Stomach smooth muscle (tissue), 2 donors: Measurements from ENCODE around the gene VPREB1.
"Not testable (repeated sequence)": the region's sequence is repeated elsewhere in the genome, so short reads cannot be mapped to it uniquely, and the experiment has no call there.

Experiments
- H3K27ac ChIP-seq: one replicate; pipeline ENCODE4 v1.7.0; 2013; ENCODE audit warnings: mild to moderate bottlenecking, low read length, inconsistent platforms
- H3K27me3 ChIP-seq, 2 donors: one replicate each; pipeline ENCODE4 v1.7.0; 2013; ENCODE audit warnings: low read length in 2 of 2; ENCODE audit not compliant: insufficient read depth in 2 of 2, control insufficient read depth in 1 of 2
- H3K36me3 ChIP-seq, 2 donors: one replicate each; pipeline ENCODE4 v1.7.0; 2013; ENCODE audit warnings: low read length in 2 of 2; ENCODE audit not compliant: control insufficient read depth in 2 of 2, insufficient read depth in 2 of 2
- H3K4me1 ChIP-seq: one replicate; pipeline ENCODE4 v1.7.0; 2013; ENCODE audit warnings: low read length; ENCODE audit not compliant: control insufficient read depth, insufficient read depth
- H3K4me3 ChIP-seq, 2 donors: one replicate each; pipeline ENCODE4 v1.7.0; 2013; ENCODE audit warnings: low read length in 2 of 2
- H3K9ac ChIP-seq, 2 donors: one replicate each; pipeline ENCODE4 v1.7.0; 2013; ENCODE audit warnings: low read length in 2 of 2, mild to moderate bottlenecking in 1 of 2
- H3K9me3 ChIP-seq, 2 donors: one replicate each; pipeline ENCODE4 v1.7.0; 2013; ENCODE audit warnings: low read length in 2 of 2; ENCODE audit not compliant: control insufficient read depth in 2 of 2
- donor health status: healthy.
- donor health status: Pancreatic carcinoma.

The VPREB1 gene

GRCh38 chr22:22201185-22201929 lies 43.2 kb upstream of the VPREB1 start:
- Histone ChIP-seq H3K4me3 (no peak overlapping the region), H3K9ac (no peak overlapping the region), H3K27me3 (peaks cover 2 to 28% of the 10 kb centered on the region in 2 donors), H3K4me1 (no peaks in the 10 kb centered on the region), H3K27ac (no peak overlapping the region), H3K36me3 (no peaks in the 10 kb centered on the region), H3K9me3 (no peaks in the 10 kb centered on the region)

GRCh38 chr22:22201930-22202343 lies 42.6 kb upstream of the VPREB1 start:
- H3K36me3 ChIP-seq, result no peaks in the 10 kb centered on the region
- no peaks in the 10 kb centered on the region for H3K4me1 ChIP-seq
- no peak overlapping the region for H3K27ac ChIP-seq
- H3K4me3 ChIP-seq, result no peak overlapping the region
- H3K9me3 ChIP-seq, result no peaks in the 10 kb centered on the region
- H3K9ac ChIP-seq, result no peak overlapping the region
- peaks cover 2 to 30% of the 10 kb centered on the region in 2 donors for H3K27me3 ChIP-seq

GRCh38 chr22:22203048-22203971 lies 41.3 kb upstream of the VPREB1 start:
- Histone ChIP-seq H3K27ac (no peak overlapping the region), H3K36me3 (no peaks in the 10 kb centered on the region), H3K4me1 (no peaks in the 10 kb centered on the region), H3K9me3 (no peaks in the 10 kb centered on the region), H3K4me3 (no peak overlapping the region), H3K27me3 (peaks cover 2 to 29% of the 10 kb centered on the region in 2 donors), H3K9ac (no peak overlapping the region)

DNA sequence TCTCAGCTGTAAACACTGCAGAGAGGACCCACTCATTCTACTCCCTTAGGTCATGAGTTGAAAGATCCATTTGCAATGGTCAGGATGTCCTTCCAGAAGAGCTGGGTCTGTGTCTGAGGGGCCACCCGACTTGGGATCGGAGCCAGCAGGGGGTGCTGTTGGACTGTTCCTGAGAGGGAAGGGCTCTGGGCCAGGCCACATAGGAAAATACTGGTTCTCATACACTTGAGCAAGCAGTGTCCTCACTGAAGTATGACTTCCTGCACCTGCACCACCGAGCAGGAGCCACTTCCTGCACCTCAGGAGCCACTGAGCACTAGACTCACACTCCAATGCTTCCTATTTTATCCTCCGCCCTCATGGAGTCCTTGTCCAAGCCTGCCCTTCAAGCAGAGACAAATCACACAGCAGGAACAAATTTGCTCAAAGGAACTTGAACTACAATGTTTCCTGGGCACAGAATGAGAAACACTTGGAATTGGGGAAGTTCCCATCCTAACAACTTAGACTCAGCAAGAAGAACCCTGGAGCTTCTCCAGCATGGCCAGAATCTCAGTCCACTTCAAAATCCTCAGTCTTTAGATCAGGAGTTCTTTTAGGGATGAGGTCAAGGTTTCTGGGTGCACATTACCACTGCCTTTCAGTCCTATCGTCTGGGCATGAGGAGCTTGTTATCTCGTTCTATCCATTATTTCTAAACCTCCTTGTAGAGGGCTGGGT lies 36.6 kb upstream of the VPREB1 start:
- no peaks in the 10 kb centered on the region for H3K9me3 ChIP-seq
- peaks cover 0 to 16% of the 10 kb centered on the region in 2 donors for H3K27me3 ChIP-seq
- no peak overlapping the region for H3K4me3 ChIP-seq
- no peaks in the 10 kb centered on the region for H3K4me1 ChIP-seq
- H3K9ac ChIP-seq, result no peak overlapping the region
- H3K36me3 ChIP-seq, result no peaks in the 10 kb centered on the region
- H3K27ac ChIP-seq, result no peak overlapping the region

DNA sequence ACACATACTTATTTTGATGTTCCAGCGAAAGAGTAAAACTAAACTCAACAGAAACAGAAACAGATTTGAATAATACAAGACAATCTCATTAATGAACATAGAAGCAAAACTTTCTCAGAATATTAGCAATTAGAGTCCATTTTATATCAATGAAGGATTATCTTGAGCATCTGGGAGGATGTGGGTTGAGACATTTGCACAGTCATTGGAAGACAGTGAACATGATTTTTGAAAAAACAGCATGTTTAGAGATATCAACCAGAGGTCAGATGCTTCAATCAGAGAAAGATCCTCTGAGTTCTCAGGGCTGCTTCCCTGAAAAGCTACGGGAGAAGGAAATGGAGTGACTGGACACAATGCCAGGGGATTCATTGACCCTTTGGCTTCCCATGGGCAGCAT lies 35.9 kb upstream of the VPREB1 start:
- Histone ChIP-seq H3K36me3 (no peaks in the 10 kb centered on the region), H3K27me3 (peaks cover 0 to 12% of the 10 kb centered on the region in 2 donors), H3K4me3 (no peak overlapping the region), H3K9me3 (no peaks in the 10 kb centered on the region), H3K27ac (no peak overlapping the region), H3K4me1 (no peaks in the 10 kb centered on the region), H3K9ac (no peak overlapping the region)

DNA sequence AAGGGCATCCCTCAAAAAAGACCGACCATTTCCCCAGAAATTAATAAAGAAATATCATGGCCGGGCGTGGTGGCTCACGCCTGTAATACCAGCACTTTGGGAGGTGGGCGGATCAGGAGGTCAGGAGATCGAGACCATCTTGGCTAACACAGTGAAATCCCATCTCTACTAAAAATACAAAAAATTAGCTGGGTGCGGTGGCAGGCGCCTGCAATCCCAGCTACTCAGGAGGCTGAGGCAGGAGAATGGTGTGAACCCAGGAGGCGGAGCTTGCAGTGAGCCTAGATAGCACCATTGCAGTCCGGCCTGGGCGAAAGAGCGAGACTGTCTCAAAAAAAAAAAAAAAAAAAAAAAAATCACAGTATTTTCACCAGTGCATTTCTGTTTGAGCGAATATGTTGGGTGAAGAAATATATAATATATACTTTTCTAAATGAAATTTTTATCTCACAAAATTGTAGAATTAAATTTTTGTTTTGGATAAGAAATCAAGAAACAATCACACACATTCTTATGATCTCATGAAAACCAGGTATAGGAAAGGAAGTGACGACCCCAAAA lies 35.4 kb upstream of the VPREB1 start:
- not testable (repeated sequence) for H3K36me3 ChIP-seq

DNA sequence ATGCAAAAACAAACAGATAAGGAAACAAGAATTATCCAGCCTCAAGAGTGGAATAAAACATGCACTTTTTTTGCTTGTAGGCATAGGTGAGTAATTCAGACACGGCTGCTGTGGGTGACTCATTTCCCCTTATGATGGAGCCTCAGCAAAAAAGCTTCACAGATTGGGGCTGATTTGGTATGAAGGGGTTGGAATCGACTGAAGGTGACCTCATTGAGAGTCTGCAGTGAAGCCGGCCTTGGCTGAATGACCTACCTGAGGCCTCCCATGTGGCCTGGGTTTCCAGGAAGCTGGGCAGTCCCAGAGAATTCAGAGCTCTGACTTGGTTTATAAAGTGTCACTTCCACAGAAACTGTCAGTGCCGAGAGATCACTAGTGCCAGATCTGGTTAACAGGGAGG lies 34.2 kb upstream of the VPREB1 start:
- H3K36me3 ChIP-seq, result no peaks in the 10 kb centered on the region
- peaks cover 0 to 10% of the 10 kb centered on the region in 2 donors for H3K27me3 ChIP-seq

More for the DNA sequence above, 35.4 kb upstream of the VPREB1 start:
- peaks cover 0 to 12% of the 10 kb centered on the region in 2 donors for H3K27me3 ChIP-seq
- not testable (repeated sequence) for H3K4me1 ChIP-seq, H3K9ac ChIP-seq, H3K27ac ChIP-seq, H3K9me3 ChIP-seq, H3K4me3 ChIP-seq

DNA sequence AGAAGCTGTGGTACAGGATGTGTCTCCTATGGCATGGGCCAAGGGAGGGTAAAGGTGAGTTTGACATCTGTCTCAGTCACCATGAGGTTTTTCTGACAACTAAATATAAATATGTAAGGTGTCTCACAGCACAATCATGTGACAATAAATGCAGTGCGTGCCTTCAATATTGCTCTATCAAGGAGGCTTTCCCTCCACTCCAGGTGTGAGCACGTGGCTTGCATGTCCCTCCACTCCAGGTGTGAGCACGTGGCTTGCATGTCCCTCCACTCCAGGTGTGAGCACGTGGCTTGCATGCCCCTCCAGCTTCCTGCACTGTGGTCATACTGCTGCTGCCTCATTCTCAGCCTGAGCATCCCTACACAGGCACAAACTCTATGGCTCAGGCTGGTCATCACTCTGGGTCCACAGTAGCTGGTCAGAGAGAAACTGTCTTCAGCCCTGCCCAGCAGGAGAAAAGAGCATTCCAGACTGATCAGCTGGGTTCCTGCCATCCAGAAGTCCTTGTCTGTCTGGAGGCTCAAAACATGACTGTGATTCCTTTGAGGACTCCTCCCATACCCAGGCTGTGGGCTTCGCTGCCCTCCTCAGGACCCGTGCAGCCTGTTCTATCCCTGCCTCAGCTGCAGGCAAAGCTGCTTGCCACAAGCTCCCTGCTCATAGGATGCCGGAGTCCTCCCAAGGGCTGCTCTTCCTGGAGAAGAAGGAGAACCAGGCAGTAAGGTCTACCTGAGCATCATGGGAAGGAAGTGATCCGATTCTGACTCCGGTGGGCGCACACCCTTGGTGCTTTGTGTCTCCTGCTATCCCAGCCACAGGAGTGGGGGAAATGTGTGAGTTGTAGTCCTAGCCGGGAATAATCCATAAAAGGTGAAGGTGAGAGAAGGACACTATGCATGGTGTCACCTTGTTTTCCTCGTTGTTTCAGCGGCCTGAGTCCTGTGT lies 33.4 kb upstream of the VPREB1 start:
- Histone ChIP-seq H3K9me3 (no peaks in the 10 kb centered on the region), H3K27me3 (peaks cover 0 to 9% of the 10 kb centered on the region in 2 donors), H3K9ac (no peak overlapping the region), H3K4me3 (no peak overlapping the region), H3K4me1 (no peaks in the 10 kb centered on the region), H3K27ac (no peak overlapping the region), H3K36me3 (no peaks in the 10 kb centered on the region)

More for the DNA sequence above, 34.2 kb upstream of the VPREB1 start:
- H3K9ac ChIP-seq, result no peak overlapping the region
- no peak overlapping the region for H3K4me3 ChIP-seq
- H3K9me3 ChIP-seq, result no peaks in the 10 kb centered on the region
- H3K4me1 ChIP-seq, result no peaks in the 10 kb centered on the region
- no peak overlapping the region for H3K27ac ChIP-seq

DNA sequence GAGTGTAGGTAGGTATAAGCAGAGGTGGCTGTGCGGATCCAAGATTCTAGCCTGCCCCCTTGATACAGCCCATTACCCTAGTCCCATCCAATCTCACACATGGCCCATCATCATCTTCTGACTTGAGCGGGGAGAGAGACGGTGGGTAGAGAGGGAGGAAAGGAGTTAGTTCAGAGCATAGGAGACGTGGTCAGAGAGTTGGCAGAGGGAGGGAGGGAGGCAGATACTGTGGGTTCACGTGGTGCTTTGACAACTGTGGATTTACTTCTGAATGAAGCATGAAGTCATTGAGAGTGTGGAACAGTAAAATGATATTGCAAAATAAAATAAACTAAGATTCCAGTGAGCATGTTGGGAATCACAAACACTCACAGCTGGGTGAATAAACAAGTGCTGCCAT lies 31.4 kb upstream of the VPREB1 start:
- Histone ChIP-seq H3K36me3 (no peaks in the 10 kb centered on the region), H3K9ac (no peak overlapping the region), H3K4me3 (no peak overlapping the region), H3K27ac (no peak overlapping the region), H3K27me3 (peaks cover 0 to 3% of the 10 kb centered on the region in 2 donors), H3K4me1 (no peaks in the 10 kb centered on the region), H3K9me3 (no peaks in the 10 kb centered on the region)
